ENCODE data around the gene ZP3. TPM values are rescaled to one million over a fixed set of nuclear protein-coding genes. Genes with fewer than 3 reads are reported as not detected.

The ZP3 gene
- 2.5 and 9.3 TPM in 2 replicates for total RNA-seq

DNA sequence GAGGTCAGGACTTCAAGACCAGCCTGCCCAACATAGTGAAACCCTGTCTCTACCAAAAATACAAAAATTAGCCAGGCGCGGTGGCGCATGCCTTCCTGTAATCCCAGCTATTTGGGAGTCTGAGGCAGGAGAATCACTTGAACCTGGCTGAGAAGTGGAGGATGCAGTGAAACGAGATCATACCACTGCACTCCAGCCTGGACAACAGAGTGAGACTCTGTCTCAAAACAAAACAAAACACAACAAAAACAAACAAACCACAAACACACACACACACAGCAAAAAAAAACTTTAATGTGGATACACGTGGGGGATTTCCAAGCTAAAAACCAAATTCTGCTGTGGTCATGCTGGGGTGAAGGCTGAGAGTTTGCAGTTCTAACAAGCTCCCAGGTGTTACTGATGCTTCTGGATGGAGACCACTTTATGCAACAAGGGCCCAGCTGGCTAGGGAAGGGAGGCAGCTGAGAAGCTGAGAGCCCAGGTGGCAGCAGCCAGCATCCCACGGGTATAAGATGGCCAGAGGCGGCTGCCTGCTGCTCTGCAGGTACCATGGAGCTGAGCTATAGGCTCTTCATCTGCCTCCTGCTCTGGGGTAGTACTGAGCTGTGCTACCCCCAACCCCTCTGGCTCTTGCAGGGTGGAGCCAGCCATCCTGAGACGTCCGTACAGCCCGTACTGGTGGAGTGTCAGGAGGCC lies at the start of gene ZP3:
TSS of gene ZP3 (plus strand) at position 538 of the 699 bp plus-strand sequence. CDS start at position 553, 15 bp downstream.

DNA sequence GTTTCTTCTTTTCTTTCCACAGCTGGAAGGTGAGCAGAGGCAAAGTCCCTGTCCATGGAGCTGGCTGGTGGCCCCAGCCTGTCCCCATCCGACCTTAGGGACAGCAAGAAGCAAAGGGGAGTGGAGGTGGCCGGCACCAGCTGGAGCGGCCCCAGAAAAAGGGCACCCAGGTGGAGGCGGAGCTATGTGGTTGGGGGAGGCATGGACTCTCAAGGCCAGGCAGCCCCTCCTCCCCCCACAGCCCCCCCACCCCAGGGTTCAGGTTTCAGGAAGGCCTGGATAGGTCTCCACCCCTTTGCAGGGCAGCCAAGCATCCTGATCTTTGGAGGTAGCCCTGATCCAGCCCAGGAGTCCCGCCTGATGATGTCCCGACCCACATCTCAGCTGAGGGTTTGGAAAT lies 15.2 kb upstream of the ZP3 start, which contains the start of gene SSC4D:
TSS of gene SSC4D (minus strand) at position 161 of the 400 bp plus-strand sequence. CDS start 5,258 bp downstream, outside the sequence.

DNA sequence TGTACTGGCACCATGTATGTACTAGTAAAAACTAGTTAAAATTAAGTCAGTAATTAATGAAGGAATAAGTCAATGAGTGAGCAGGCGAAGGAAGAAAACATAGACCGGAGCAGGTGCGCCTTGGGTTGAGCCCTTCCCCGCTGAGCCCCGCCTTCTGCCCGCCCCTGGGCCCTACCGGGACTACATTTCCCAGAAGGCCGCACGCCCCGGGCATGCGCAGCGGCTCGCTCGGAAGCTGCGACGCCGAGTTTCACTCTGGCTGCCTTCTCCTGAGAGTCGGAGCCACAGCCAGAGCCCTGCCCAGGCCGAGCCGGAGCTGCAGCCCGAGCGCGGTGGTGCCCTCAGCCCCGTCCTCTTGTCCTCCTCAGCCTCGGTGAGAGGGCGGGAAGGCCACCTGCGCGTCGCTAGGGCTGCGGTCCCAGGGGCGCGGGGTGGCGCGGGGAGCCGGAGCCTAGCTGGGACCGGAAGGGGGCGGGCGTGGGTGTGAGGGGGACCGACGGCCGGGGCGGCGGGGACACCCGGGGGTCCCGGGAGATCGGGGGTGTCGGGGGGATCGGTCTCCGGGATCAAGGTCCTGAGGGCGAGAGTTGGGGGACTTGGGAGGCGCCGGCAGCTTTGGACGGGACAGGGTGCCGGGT lies 36.8 kb downstream of the ZP3 start, which contains the start of gene DTX2:
TSS of gene DTX2 (plus strand) at position 246 of the 638 bp plus-strand sequence. CDS start 18,801 bp downstream, outside the sequence.

Other genes with a start within 250 kb of the ZP3 start
- 0.19 and 0.85 TPM in 2 replicates for gene SRRM3, start 223.1 kb upstream of the ZP3 start, total RNA-seq
- gene HSPB1, start 122.3 kb upstream of the ZP3 start, total RNA-seq: 1,619 and 1,931 TPM in 2 replicates
- gene YWHAG, start 66.0 kb upstream of the ZP3 start, total RNA-seq: 68.9 and 78.9 TPM in 2 replicates
- gene SSC4D, start 15.3 kb upstream of the ZP3 start, total RNA-seq: 3.9 and 4.3 TPM in 2 replicates
- 31.3 and 45.6 TPM in 2 replicates for gene DTX2, start 36.8 kb downstream of the ZP3 start, total RNA-seq
- 1.6 and 3.0 TPM in 2 replicates for gene UPK3B, start 85.6 kb downstream of the ZP3 start, total RNA-seq
- 0.05 TPM in 1 of 2 replicates, not detected in the other for gene SPDYE16, start 118.3 kb downstream of the ZP3 start, total RNA-seq
- 3.6 and 5.6 TPM in 2 replicates for gene POMZP3, start 202.3 kb downstream of the ZP3 start, total RNA-seq

Data from airway epithelial cell (primary cell).